Measurements from ENCODE around the gene OR5A1. TPM values are rescaled to one million over a fixed set of nuclear protein-coding genes. Genes with fewer than 3 reads are reported as not detected.

The OR5A1 gene
- total RNA-seq, 1 donor from 2014 or later, result not detected

DNA sequence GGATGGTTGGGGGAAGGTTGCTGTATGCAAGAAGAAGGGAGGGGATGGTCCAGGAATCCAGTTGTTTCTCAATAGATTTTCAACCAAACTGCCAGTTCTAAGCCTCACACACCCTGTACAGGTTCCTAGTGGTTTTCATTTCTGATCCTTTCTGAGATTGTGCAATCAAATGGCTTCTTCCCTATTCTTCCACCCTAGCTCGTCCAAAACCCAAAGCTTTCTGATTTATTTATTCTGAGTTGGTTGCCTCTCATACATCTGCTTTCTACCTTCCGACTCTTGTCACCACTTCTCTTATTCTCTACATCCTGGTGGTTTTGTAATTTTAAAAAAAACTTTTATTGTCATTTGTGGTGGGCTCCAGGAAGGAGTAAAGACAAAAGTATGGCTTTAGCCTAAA is 22.6 kb upstream of the OR5A1 start:
- no peak overlapping the region for H3K27ac Mint-ChIP-seq (ENCODE audit: unreplicated experiment)
- no peaks in the 10 kb centered on the region for H3K27me3 Mint-ChIP-seq (ENCODE audit: unreplicated experiment)
- H3K4me1 Mint-ChIP-seq (ENCODE audit: unreplicated experiment), result no peaks in the 10 kb centered on the region
- peaks cover 10% of the 10 kb centered on the region for H3K9me3 Mint-ChIP-seq (ENCODE audit: unreplicated experiment)
- TF ChIP-seq, protein P1, sequence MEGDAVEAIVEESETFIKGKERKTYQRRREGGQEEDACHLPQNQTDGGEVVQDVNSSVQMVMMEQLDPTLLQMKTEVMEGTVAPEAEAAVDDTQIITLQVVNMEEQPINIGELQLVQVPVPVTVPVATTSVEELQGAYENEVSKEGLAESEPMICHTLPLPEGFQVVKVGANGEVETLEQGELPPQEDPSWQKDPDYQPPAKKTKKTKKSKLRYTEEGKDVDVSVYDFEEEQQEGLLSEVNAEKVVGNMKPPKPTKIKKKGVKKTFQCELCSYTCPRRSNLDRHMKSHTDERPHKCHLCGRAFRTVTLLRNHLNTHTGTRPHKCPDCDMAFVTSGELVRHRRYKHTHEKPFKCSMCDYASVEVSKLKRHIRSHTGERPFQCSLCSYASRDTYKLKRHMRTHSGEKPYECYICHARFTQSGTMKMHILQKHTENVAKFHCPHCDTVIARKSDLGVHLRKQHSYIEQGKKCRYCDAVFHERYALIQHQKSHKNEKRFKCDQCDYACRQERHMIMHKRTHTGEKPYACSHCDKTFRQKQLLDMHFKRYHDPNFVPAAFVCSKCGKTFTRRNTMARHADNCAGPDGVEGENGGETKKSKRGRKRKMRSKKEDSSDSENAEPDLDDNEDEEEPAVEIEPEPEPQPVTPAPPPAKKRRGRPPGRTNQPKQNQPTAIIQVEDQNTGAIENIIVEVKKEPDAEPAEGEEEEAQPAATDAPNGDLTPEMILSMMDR (IDR thresholded peaks at IDR 0.05; ENCODE audit: unreplicated experiment), result no peak
- peaks cover 3% of the 10 kb centered on the region for H3K36me3 Mint-ChIP-seq (ENCODE audit: low read depth, unreplicated experiment)
- DNase-seq (ENCODE audit: low spot score), result no peak
- no peak overlapping the region for H3K4me3 Mint-ChIP-seq (ENCODE audit: unreplicated experiment)

DNA sequence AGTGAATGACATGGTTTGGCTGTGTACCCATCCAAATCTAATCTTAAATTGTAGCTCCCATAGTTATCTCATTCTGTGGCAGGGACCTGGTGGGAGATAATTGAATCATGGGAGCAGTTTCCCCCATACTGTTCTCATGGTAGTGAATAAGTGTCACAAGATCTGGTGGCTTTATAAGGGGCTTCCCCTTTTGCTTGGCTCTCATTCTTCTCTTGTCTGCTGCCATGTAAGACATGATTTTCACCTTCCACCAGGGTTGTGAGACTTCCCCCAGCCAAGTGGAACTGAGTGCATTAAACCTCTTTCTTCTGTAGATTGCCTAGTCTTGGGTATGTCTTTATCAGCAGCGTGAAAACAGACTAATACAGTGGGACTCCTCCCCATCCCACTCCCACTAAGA is 21.2 kb upstream of the OR5A1 start:
- peaks cover 3% of the 10 kb centered on the region for H3K36me3 Mint-ChIP-seq (ENCODE audit: low read depth, unreplicated experiment)
- TF ChIP-seq, protein P1 (IDR thresholded peaks at IDR 0.05; ENCODE audit: unreplicated experiment), result no peak
- DNase-seq (ENCODE audit: low spot score), result no peak
- no peak overlapping the region for H3K27ac Mint-ChIP-seq (ENCODE audit: unreplicated experiment)
- peaks cover 8% of the 10 kb centered on the region for H3K9me3 Mint-ChIP-seq (ENCODE audit: unreplicated experiment)
- no peaks in the 10 kb centered on the region for H3K27me3 Mint-ChIP-seq (ENCODE audit: unreplicated experiment)
- H3K4me1 Mint-ChIP-seq (ENCODE audit: unreplicated experiment), result peaks cover 8% of the 10 kb centered on the region
- H3K4me3 Mint-ChIP-seq (ENCODE audit: unreplicated experiment), result no peak overlapping the region

DNA sequence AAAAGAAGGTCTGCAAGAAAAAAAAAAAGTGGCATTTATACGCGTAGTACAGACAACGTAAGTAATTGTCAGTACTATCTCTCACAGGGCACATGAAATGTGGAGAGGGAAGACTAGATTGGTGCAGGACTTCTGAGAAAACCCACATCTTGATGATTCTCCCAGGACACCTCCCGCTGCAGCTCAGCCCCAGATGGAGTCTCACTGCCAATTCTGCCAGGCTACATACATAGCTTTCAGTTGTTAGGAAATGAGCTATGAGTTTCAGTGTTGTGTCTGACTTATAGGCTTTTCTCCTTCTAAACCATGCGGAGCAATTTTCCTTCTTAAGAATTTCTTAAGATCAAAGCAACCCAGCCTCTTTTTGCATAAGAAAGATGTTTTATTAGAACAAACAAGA is 19.7 kb upstream of the OR5A1 start:
- H3K27me3 Mint-ChIP-seq (ENCODE audit: unreplicated experiment), result no peaks in the 10 kb centered on the region
- TF ChIP-seq, protein P1 (IDR thresholded peaks at IDR 0.05; ENCODE audit: unreplicated experiment), result no peak
- no peaks in the 10 kb centered on the region for H3K36me3 Mint-ChIP-seq (ENCODE audit: low read depth, unreplicated experiment)
- H3K4me1 Mint-ChIP-seq (ENCODE audit: unreplicated experiment), result peaks cover 8% of the 10 kb centered on the region
- H3K4me3 Mint-ChIP-seq (ENCODE audit: unreplicated experiment), result no peak overlapping the region
- DNase-seq (ENCODE audit: low spot score), result no peak
- H3K27ac Mint-ChIP-seq (ENCODE audit: unreplicated experiment), result no peak overlapping the region
- no peaks in the 10 kb centered on the region for H3K9me3 Mint-ChIP-seq (ENCODE audit: unreplicated experiment)

DNA sequence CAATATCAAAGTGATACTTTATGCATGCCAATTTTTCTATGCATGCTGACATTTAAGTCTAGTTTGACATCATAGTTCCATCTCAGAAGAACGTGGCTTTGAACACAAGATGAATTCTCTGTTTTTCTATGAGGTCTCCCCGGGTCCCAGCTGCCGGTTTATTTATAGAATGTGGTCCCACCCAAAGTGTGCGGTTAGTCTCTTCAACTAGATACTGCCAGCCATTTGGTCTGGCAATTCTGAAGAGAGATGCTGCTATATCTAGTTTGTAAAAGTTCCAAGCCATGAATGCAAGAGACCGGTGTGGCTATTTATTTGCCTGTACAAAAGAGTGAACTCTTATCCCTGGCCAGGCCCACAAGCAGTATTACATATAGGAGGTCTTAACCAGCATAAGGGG is 19.2 kb upstream of the OR5A1 start:
- Mint-ChIP-seq H3K9me3 (ENCODE audit: unreplicated experiment) (no peaks in the 10 kb centered on the region), H3K27me3 (ENCODE audit: unreplicated experiment) (no peaks in the 10 kb centered on the region), H3K4me3 (ENCODE audit: unreplicated experiment) (no peak overlapping the region), H3K27ac (ENCODE audit: unreplicated experiment) (no peak overlapping the region), H3K36me3 (ENCODE audit: low read depth, unreplicated experiment) (no peaks in the 10 kb centered on the region), H3K4me1 (ENCODE audit: unreplicated experiment) (peaks cover 9% of the 10 kb centered on the region)
- TF ChIP-seq, protein P1 (IDR thresholded peaks at IDR 0.05; ENCODE audit: unreplicated experiment), result no peak
- DNase-seq (ENCODE audit: low spot score), result no peak

DNA sequence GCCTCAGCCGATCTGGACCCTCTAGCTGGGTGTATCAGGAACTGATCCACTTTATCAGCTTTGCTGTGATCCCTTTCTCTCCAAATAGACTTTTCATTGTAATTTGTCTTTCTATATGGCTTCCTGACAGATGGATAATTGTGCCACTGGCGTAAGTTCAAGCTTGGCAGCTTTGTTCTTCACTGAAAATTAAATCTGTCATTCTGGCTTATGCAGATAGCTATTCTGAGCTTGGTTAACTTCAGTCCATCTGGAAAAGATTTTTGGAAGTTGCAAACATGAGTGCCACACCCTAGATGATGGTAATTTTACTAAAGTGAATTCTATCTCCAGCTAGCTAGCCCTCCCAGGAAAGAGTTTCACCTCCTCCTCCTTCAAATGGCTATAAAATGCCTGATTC is 18.1 kb upstream of the OR5A1 start:
- TF ChIP-seq, protein P1 (IDR thresholded peaks at IDR 0.05; ENCODE audit: unreplicated experiment), result no peak

More for the DNA sequence above, 18.1 kb upstream of the OR5A1 start:
- DNase-seq (ENCODE audit: low spot score), result no peak
- H3K36me3 Mint-ChIP-seq (ENCODE audit: low read depth, unreplicated experiment), result no peaks in the 10 kb centered on the region
- H3K27ac Mint-ChIP-seq (ENCODE audit: unreplicated experiment), result no peak overlapping the region
- H3K4me1 Mint-ChIP-seq (ENCODE audit: unreplicated experiment), result peaks cover 19% of the 10 kb centered on the region
- no peak overlapping the region for H3K4me3 Mint-ChIP-seq (ENCODE audit: unreplicated experiment)
- no peaks in the 10 kb centered on the region for H3K27me3 Mint-ChIP-seq (ENCODE audit: unreplicated experiment)
- H3K9me3 Mint-ChIP-seq (ENCODE audit: unreplicated experiment), result no peaks in the 10 kb centered on the region

Measured in endothelial cell (in vitro differentiated cells).